Vagina (tissue), 2 donors: Measurements from ENCODE around the gene JAG2. TPM values are rescaled to one million over a fixed set of nuclear protein-coding genes. Genes with fewer than 3 reads are reported as not detected.
A peak's percentile ranks its signal among the peaks of the same experiment; 100 is the strongest.

Source experiments
- DNase-seq, 2 donors: peaks; one replicate each; pipeline ENCODE4 v3.0.0-alpha.2; 2017; ENCODE audit errors: extremely low spot score in 2 of 2
- H3K27ac ChIP-seq: fragments of 200-600 bp; sonication (generic); one replicate; pipeline ENCODE4 v1.5.1; 2019
- H3K27me3 ChIP-seq: fragments of 200-600 bp; sonication (generic); one replicate; pipeline ENCODE4 v1.5.1; 2019
- H3K36me3 ChIP-seq, 2 donors: fragments of 200-600 bp; sonication (generic); one replicate each; pipeline ENCODE4 v1.5.1; 2017 to 2019
- H3K4me1 ChIP-seq: fragments of 200-600 bp; sonication (generic); one replicate; pipeline ENCODE4 v1.5.1; 2019
- H3K4me3 ChIP-seq, 2 donors: fragments of 200-600 bp; sonication (generic); 1 replicate in 1 of 2; 2 replicates in 1 of 2; pipeline ENCODE4 v1.5.1; 2016 to 2019
- H3K9me3 ChIP-seq: fragments of 200-600 bp; sonication (generic); one replicate; pipeline ENCODE4 v1.5.1; 2019
- POLR2A ChIP-seq, 2 donors: fragments of 450-650 bp; IDR thresholded peaks; one replicate each; pipeline ENCODE4 v1.6.1; 2017; ENCODE audit warnings: antibody characterized with exemption in 2 of 2, mild to moderate bottlenecking in 2 of 2, moderate library complexity in 2 of 2
- POLR2AphosphoS5 ChIP-seq, 2 donors: sonication (generic); formaldehyde crosslinking; IDR thresholded peaks; one replicate each; pipeline ENCODE4 v1.9.0; 2017; ENCODE audit warnings: antibody characterized with exemption in 2 of 2, mild to moderate bottlenecking in 2 of 2, low read depth in 1 of 2; ENCODE audit not compliant: insufficient read depth in 1 of 2
- intact Hi-C: fragments of 100-400 bp; cut with DNase I; formaldehyde crosslinking; loops from one replicate; pipeline ENCODE4 v1.15.1; 2023
- total RNA-seq: library from RNA; depleted of rRNA; stranded (reverse); fragments of >200 nt; gene quantifications from one replicate; pipeline ENCODE4 v1.2.3, GENCODE V29; 2016
- TF ChIP-seq, protein P1 (sequence below), 3 experiments: fragments of 450-650 bp in 2 of 3; fragments of 200-600 bp in 1 of 3; sonication (generic) in 1 of 3; IDR thresholded peaks; one replicate each; pipeline ENCODE4 v1.5.1; 2017 to 2019; ENCODE audit warnings: antibody characterized with exemption in 3 of 3, mild to moderate bottlenecking in 2 of 3, moderate library complexity in 2 of 3

Gene JAG2
- total RNA-seq, 1 donor from 2014 or later: 17.7 TPM

DNA sequence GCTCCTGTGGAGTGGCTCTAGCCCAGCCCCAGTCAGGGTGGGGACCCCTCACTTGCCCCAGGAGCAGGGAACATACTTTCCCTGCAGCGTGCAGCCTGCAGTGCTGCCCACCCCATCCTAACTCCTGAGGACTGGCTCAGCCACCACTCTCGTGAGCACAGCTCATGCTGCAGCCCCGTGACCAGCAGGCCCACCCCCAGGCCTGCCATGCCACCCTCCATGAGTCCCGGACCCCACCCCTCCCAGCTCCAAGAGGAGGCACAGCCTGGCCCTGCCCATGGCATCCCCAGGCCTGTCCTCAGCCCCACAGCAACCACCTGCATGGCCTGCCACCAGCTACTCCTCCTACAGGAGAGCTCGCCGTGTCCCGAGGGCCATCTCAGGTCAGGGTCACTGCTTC is 3.9 kb upstream of the JAG2 start:
- DNase-seq: no peak
- Histone ChIP-seq H3K4me3 (no peak overlapping the region), H3K27ac (no peak overlapping the region), H3K4me1 (peaks cover 41% of the 10 kb centered on the region), H3K27me3 (no peaks in the 10 kb centered on the region), H3K36me3 (no peaks in the 10 kb centered on the region), H3K9me3 (no peaks in the 10 kb centered on the region)
- TF ChIP-seq, protein P1, sequence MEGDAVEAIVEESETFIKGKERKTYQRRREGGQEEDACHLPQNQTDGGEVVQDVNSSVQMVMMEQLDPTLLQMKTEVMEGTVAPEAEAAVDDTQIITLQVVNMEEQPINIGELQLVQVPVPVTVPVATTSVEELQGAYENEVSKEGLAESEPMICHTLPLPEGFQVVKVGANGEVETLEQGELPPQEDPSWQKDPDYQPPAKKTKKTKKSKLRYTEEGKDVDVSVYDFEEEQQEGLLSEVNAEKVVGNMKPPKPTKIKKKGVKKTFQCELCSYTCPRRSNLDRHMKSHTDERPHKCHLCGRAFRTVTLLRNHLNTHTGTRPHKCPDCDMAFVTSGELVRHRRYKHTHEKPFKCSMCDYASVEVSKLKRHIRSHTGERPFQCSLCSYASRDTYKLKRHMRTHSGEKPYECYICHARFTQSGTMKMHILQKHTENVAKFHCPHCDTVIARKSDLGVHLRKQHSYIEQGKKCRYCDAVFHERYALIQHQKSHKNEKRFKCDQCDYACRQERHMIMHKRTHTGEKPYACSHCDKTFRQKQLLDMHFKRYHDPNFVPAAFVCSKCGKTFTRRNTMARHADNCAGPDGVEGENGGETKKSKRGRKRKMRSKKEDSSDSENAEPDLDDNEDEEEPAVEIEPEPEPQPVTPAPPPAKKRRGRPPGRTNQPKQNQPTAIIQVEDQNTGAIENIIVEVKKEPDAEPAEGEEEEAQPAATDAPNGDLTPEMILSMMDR (IDR thresholded peaks at IDR 0.05): no peak
- TF ChIP-seq POLR2A (IDR thresholded peaks at IDR 0.05): no peak
- no peak for TF ChIP-seq POLR2AphosphoS5 (IDR thresholded peaks at IDR 0.05; ENCODE audit: insufficient read depth in 1 of 2, low read depth in 1 of 2)
- intact Hi-C loops: no loop called here

DNA sequence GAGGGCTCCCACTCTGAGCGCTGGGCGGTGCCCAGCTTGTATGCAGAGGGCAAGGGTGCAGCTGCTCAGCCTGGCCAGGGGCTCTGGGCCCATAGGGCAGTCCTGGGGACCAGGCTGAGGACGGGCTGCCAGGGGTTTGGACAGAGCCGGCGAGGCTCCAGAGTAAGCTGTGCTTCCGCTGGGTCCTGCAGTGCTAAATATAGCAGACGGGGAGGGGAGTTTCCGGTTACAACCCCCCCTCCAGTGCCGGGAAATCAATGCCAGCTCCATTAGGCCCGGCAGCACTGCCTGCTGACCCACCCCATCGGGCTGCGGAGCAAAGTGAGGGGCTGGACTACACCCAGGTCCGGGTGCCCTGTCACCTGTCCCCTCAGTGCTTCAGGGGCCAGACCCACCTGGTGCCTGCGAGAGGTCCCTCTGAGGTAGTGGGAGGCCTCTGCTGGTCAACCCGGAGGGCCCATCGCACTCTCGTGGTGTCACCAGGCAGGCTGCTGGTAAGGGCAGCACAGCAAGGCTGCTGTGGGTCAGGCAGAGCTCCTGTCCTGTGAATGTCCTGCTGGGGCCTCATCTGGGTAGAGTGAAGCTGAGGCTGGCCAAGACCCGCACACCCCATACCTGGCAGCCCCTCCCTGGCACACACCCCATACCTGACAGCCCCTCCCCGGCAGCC is 2.6 kb upstream of the JAG2 start:
- TF ChIP-seq, protein P1 (IDR thresholded peaks at IDR 0.05): no peak
- no peak for TF ChIP-seq POLR2A (IDR thresholded peaks at IDR 0.05)
- TF ChIP-seq POLR2AphosphoS5 (IDR thresholded peaks at IDR 0.05; ENCODE audit: insufficient read depth in 1 of 2, low read depth in 1 of 2): no peak
- Histone ChIP-seq H3K27me3 (no peaks in the 10 kb centered on the region), H3K9me3 (no peaks in the 10 kb centered on the region), H3K4me1 (peaks cover 52% of the 10 kb centered on the region), H3K27ac (no peak overlapping the region), H3K36me3 (no peaks in the 10 kb centered on the region), H3K4me3 (no peak overlapping the region)
- no peak for DNase-seq
- intact Hi-C loops: no loop called here

DNA sequence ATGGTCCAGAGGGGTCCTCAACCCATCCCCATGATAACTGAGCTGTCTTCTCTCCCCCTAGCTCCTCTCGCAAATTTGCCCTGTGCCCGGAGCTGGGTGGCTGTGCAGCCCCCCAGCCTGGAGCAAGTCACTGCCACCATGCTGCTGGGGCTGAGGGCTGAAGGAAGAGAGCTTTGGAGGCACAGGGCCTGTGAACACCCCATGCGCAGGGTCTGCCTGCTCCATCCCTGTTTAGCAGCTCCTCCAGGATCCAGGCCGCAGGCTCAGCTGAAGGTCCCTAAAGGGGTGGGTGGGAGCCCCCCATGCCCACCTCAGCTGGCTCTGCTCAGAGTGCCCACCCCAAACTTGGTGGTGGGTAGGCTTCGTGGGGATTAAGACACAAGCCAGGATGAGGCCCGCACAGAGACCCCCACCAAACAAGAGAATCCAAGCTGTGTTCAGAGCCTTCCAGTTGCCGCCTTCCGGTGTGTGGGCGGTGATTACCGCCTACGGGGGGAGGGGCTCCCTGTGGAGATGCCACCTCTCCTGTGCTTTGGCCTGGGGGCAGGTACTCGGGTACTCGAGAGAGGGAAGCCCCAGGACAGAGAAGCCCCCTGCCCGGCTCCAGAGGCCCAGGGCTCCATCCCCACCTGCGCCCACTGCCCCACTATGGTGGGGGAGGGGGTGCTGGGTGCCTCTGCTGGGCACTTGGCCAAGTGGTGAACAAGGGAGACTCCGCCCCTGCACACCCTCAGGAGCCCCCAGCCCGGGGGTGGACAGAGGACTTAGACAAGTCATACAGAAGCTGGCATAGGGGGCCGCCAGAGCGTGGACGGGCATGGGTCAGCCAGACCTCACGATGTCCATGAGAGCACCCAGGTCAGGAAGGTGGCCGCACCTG is 1.4 kb upstream of the JAG2 start:
- intact Hi-C loops: no loop called here
- Histone ChIP-seq H3K27ac (no peak overlapping the region), H3K27me3 (no peaks in the 10 kb centered on the region), H3K9me3 (no peaks in the 10 kb centered on the region), H3K36me3 (no peaks in the 10 kb centered on the region), H3K4me3 (no peak overlapping the region), H3K4me1 (peaks cover 50% of the 10 kb centered on the region)
- TF ChIP-seq, protein P1 (IDR thresholded peaks at IDR 0.05): no peak
- TF ChIP-seq POLR2A (IDR thresholded peaks at IDR 0.05) (no peak), POLR2AphosphoS5 (IDR thresholded peaks at IDR 0.05; ENCODE audit: insufficient read depth in 1 of 2, low read depth in 1 of 2) (no peak)
- no peak for DNase-seq

DNA sequence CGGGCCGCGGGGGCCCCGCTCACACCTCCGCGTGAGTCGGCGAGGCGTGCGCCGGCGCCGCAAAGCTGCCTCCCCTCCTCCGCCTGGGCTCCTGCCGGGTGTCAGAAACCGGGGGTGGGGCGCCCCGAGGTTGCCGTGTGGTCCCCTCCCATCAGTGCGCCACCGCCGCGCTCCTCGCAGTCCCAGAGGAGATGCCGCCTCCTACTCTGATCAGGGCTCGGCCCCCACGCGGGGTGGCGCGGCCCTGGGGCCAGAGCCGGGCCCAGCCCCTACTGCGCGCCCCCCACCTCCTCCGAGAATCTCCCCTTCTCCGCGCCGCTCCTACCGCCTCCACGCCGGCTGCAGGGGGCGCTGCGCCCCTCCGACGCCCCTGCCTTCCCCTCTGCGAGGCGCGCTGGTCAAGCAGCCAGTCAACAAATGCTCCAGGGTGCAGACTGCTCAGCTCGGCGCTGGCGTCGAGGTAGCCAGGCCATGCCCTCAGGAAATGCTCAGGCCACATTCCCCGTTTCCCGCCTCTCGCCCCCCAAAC is 467 bp upstream of the JAG2 start:
- TF ChIP-seq POLR2AphosphoS5 (IDR thresholded peaks at IDR 0.05; ENCODE audit: insufficient read depth in 1 of 2, low read depth in 1 of 2): no peak
- TF ChIP-seq POLR2A (IDR thresholded peaks at IDR 0.05): no peak
- TF ChIP-seq, protein P1 (IDR thresholded peaks at IDR 0.05): no peak
- H3K27ac ChIP-seq: no peak overlapping the region
- no peaks in the 10 kb centered on the region for H3K27me3 ChIP-seq
- H3K4me1 ChIP-seq: peaks cover 46% of the 10 kb centered on the region
- peak overlapping the region; percentile 35 to 36 for H3K4me3 ChIP-seq
- H3K36me3 ChIP-seq: no peaks in the 10 kb centered on the region
- intact Hi-C loops: no loop called here
- DNase-seq: no peak
- no peaks in the 10 kb centered on the region for H3K9me3 ChIP-seq
